Spinal cord (tissue), 10 donors: ENCODE data around the gene MRPS17. TPM values are rescaled to one million over a fixed set of nuclear protein-coding genes. Genes with fewer than 3 reads are reported as not detected.

Source experiments
- DNase-seq, 6 donors: peaks; one replicate each; pipeline versions ENCODE4 v3.0.0 to v3.0.0-alpha.2; 2013 to 2015; ENCODE audit warnings: low spot score in 6 of 6, low read depth in 4 of 6
- H3K27ac ChIP-seq: one replicate; pipeline ENCODE4 v1.5.1; 2013; ENCODE audit warnings: low read depth, low read length, control low read depth
- H3K27me3 ChIP-seq: one replicate; pipeline ENCODE4 v1.6.1; 2013; ENCODE audit warnings: low read length; ENCODE audit not compliant: control insufficient read depth, insufficient read depth
- H3K36me3 ChIP-seq: one replicate; pipeline ENCODE4 v1.6.1; 2013; ENCODE audit warnings: low read length; ENCODE audit not compliant: control insufficient read depth, insufficient read depth
- H3K4me1 ChIP-seq: one replicate; pipeline ENCODE4 v1.6.1; 2013; ENCODE audit warnings: low read length; ENCODE audit not compliant: control insufficient read depth, insufficient read depth
- H3K4me3 ChIP-seq: one replicate; pipeline ENCODE4 v1.5.1; 2013; ENCODE audit warnings: low read depth, low read length, control low read depth
- H3K9me3 ChIP-seq: one replicate; pipeline ENCODE4 v1.6.1; 2013; ENCODE audit warnings: low read length; ENCODE audit not compliant: control insufficient read depth, insufficient read depth
- WGBS: methylation state at CpG from one replicate; pipeline ENCODE4 v1.1.5; 2013; ENCODE audit warnings: missing lambda C conversion rate; ENCODE audit not compliant: insufficient coverage; 5-methylcytosine and 5-hydroxymethylcytosine counted together
- polyA plus RNA-seq, 2 donors: library from polyadenylated mRNA; unstranded; fragments of 120-200 nt; gene quantifications; one replicate each; pipeline ENCODE4 v1.2.1, GENCODE V29; 2013; ENCODE audit not compliant: insufficient read length in 2 of 2
- total RNA-seq, 2 donors: library from RNA; depleted of rRNA in 1 of 2; stranded (reverse); fragments of 120-200 nt in 1 of 2; fragments of >200 nt in 1 of 2; gene quantifications; one replicate each; pipeline versions ENCODE4 v1.2.3 to v1.2.4, GENCODE V29; 2013 to 2014
- donor health status: healthy.

The MRPS17 gene
- total and polyA plus RNA-seq, 4 donors: 18.5 to 20.2 (median 19.6) TPM

DNA sequence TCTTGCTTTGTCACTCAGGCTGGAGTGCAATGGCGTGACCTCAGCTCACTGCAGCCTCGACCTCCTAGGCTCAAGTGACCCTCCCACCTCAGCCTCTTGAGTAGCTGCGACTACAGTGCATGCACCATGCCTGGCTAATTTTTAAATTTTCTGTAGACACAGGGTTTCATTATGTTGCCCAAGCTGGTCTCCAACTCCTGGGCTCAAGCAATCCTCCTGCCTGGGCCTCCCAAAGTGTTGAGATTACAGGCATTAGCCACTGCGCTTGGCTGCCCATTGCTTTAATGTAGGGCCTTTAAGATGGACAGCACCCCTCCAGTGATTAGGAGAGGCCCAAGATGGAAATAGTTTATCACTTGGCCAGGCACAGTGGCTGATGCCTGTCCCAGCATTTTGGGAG is 52.1 kb downstream of the MRPS17 start:
- 91% methylated on average over 3 of the region's 4 CpGs for WGBS
- no peaks in the 10 kb centered on the region for H3K27me3 ChIP-seq
- DNase-seq: no peak
- peaks cover 5% of the 10 kb centered on the region for H3K36me3 ChIP-seq
- H3K4me3 ChIP-seq: no peak overlapping the region
- H3K27ac ChIP-seq: no peak overlapping the region
- H3K4me1 ChIP-seq: peaks cover 18% of the 10 kb centered on the region
- no peaks in the 10 kb centered on the region for H3K9me3 ChIP-seq

Other genes with a start within 250 kb of the MRPS17 start
- gene SEPTIN14, start 89.1 kb upstream of the MRPS17 start, total RNA-seq: not detected
- gene SEPTIN14, start 89.1 kb upstream of the MRPS17 start, polyA plus RNA-seq: under 1 TPM; 0.38 to 0.47 TPM
- 10 to 100 TPM; 14.9 to 24.7 TPM for gene ZNF713, start 64.4 kb upstream of the MRPS17 start, total RNA-seq
- 10 to 100 TPM; 14.4 to 21.6 TPM for gene ZNF713, start 64.4 kb upstream of the MRPS17 start, polyA plus RNA-seq
- 10 to 100 TPM; 70.9 to 77.3 TPM for gene NIPSNAP2, start 12.7 kb downstream of the MRPS17 start, total RNA-seq
- gene NIPSNAP2, start 12.7 kb downstream of the MRPS17 start, polyA plus RNA-seq: 10 to 100 TPM; 85.7 to 95.7 TPM
- 10 to 100 TPM; 28.7 to 30.9 TPM for gene PSPH, start 99.6 kb downstream of the MRPS17 start, total RNA-seq
- 10 to 100 TPM; 42.2 to 42.4 TPM for gene PSPH, start 99.6 kb downstream of the MRPS17 start, polyA plus RNA-seq
- gene CCT6A, start 99.9 kb downstream of the MRPS17 start, total RNA-seq: 100 to 1,000 TPM; 118 to 138 TPM
- gene CCT6A, start 99.9 kb downstream of the MRPS17 start, polyA plus RNA-seq: 100 to 1,000 TPM; 167 to 193 TPM
- gene SUMF2, start 112.4 kb downstream of the MRPS17 start, total RNA-seq: 100 to 1,000 TPM; 111 to 125 TPM
- gene SUMF2, start 112.4 kb downstream of the MRPS17 start, polyA plus RNA-seq: 100 to 1,000 TPM; 101 to 138 TPM
- 1 to 10 TPM; 6.5 to 7.9 TPM for gene PHKG1, start 141.1 kb downstream of the MRPS17 start, total RNA-seq
- gene PHKG1, start 141.1 kb downstream of the MRPS17 start, polyA plus RNA-seq: 10 to 100 TPM; 14.4 to 14.9 TPM
- 100 to 1,000 TPM; 182 to 466 TPM for gene CHCHD2, start 154.6 kb downstream of the MRPS17 start, total RNA-seq
- gene CHCHD2, start 154.6 kb downstream of the MRPS17 start, polyA plus RNA-seq: 100 to 1,000 TPM; 297 to 334 TPM
- gene NUPR2, start 164.5 kb downstream of the MRPS17 start, total RNA-seq: 1 to 10 TPM in 1 of 2 donors, under 1 TPM in 1; 0.50 to 1.7 TPM
- gene NUPR2, start 164.5 kb downstream of the MRPS17 start, polyA plus RNA-seq: 1 to 10 TPM; 1.5 to 1.6 TPM